Bronchus fibroblast of lung (primary cell): ENCODE data around the gene TPGS1. TPM values are rescaled to one million over a fixed set of nuclear protein-coding genes. Genes with fewer than 3 reads are reported as not detected.

Experiments
- total RNA-seq: library from RNA; depleted of rRNA; stranded (reverse); fragments of >200 nt; gene quantifications from 2 replicates; pipeline ENCODE4 v1.2.3, GENCODE V29; 2015

TPGS1 gene, protein sequence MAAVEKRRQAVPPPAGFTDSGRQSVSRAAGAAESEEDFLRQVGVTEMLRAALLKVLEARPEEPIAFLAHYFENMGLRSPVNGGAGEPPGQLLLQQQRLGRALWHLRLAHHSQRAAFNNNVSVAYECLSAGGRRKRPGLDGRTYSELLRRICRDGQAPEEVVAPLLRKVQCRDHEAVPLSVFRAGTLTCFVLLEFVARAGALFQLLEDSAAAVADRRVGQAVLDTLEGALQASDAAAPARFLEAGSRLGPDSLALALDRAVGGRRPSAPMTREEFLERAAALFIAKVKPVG
- total RNA-seq: 32.8 and 33.3 TPM in 2 replicates

DNA sequence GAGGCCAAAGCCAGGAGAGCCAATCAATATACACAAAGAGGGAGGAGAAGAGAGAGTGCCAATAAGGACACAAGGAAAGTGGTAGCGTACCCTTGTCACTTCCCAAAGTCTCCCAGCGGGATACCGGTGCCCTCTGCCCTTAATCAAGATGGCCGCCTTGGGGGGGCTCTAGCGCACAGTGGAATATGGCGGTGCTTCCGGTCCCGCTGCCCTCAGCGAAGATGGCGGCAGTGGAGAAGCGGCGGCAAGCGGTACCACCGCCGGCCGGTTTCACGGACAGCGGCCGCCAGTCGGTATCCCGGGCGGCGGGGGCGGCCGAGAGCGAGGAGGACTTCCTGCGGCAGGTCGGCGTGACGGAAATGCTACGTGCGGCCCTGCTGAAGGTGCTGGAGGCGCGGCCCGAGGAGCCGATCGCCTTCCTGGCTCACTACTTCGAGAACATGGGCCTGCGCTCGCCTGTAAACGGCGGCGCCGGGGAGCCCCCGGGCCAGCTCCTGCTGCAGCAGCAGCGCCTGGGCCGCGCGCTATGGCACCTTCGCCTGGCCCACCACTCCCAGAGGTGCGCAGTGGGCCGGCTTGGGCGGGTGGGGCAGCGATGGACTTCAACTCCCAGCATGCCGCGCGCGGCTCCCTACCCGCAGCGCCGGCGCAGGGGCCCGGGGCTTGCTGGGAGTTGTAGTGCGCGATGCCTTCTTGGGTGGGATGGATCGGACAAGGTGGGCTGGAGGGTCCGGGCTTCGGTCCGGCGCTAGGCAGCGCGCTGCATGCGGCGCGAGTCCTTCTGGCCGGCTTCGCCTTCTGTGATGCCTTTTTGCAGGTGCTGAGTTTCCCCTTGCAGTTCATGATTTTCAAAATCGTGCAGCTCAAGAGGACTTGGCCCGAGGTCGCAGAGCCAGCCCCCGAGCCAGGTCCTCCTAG lies at the start of gene TPGS1:
Gene TPGS1, plus strand, starts transcription at position 212 of the 918 bp plus-strand sequence. Its CDS starts 10 bp downstream, at position 222.

DNA sequence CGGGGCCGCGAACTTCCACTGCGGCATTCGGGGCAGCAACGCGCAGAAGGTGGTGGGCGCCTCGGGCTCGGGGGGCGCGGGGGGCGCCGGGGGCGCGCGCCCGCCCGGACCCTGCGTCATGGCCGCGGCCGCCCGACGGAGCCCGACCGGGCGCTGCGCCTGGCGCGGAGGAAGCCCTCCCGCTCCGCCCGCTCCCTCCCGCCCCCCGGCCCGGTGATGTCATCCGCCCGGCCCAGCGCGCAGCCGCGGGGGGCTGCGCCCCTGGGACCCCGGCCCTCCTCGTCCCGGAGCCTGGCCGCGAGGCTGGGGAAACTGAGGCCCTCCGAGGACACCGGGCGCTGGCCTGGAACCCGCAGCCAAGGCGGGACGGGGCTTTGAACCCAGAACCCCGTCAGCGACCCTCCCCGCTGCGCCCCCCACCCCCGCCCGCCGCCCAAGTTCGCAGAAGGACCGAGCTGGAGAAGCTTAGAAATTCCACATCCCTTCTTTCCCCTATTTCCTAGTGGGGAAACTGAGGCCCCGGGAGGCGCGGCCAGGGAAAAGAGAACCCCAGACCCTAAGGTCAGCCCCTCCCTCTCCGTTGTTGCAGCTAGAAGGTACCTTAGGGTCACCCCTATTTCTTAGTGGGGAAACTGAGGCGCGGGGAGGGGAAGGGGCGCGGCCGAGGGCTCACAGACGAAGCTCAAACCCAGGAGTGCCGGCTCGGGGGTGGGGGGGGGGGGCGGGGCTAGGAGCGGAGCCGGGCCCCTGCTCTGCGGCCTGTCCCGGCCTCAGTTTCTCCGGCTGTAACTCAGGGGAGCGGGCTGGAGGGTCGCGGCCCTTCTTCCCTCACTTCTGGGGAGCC lies 46.2 kb upstream of the TPGS1 start, which contains the start of gene SHC2:
Gene SHC2, minus strand, starts transcription at position 157 of the 844 bp plus-strand sequence. Its CDS starts 37 bp downstream, at position 120.

DNA sequence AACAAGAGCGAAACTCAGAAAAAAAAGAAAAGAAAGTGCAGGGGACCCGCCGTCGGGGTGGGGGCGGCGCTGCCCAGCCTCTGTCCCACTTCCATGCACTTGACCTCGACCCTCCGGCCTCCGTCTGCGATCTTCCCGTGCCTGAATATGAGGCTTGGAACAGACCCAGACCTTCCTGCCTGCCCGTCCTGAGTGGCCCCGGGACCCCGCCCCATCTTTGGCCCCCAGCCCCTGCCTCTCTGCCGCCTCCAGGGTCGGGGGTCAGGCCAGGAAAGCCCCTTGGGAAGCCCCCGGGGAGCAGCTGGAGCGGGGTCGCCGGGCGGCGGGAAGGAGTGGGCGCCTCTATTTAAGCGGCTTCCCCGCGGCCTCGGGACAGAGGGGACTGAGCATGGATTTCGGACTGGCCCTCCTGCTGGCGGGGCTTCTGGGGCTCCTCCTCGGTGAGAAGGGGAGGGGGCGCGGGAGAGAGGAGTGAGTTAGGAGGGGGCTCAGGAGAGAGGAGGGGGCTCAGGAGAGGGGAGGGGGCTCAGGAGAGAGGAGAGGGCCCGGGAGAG lies 11.1 kb upstream of the TPGS1 start, which contains the start of gene MADCAM1:
Gene MADCAM1, plus strand, starts transcription at position 375 of the 554 bp plus-strand sequence. Its CDS starts 14 bp downstream, at position 389.

DNA sequence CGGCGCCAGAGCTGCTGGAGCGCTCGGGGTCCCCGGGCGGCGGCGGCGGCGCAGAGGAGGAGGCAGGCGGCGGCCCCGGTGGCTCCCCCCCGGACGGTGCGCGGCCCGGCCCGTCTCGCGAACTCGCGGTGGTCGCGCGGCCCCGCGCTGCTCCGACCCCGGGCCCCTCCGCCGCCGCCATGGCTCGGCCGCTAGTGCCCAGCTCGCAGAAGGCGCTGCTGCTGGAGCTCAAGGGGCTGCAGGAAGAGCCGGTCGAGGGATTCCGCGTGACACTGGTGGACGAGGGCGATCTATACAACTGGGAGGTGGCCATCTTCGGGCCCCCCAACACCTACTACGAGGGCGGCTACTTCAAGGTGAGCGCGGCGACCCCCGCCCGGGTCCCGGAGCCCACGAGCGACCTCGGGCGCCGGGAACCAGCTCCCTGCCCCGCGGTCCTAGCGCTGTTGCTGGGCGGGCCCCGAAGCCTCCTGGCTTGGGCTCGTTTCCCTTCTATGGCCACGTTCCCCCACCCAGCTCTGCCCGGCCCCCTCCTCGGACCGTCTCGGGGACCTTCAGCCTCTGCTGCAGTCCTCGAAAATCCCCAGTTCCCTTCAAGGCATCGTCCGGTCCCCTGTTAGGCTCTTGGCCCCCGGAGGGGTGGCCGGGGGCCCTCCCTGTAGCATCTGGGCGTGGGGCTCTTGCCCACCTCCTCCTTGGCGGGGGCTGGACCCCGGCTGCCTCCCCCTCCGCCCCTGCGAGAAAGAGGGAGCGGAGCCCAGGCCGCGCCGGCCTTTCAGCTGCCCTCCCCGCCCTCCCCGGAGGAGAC lies 24.7 kb downstream of the TPGS1 start, which contains the start of gene CDC34:
Gene CDC34, plus strand, starts transcription at position 8 of the 808 bp plus-strand sequence. Its CDS starts 172 bp downstream, at position 180.

DNA sequence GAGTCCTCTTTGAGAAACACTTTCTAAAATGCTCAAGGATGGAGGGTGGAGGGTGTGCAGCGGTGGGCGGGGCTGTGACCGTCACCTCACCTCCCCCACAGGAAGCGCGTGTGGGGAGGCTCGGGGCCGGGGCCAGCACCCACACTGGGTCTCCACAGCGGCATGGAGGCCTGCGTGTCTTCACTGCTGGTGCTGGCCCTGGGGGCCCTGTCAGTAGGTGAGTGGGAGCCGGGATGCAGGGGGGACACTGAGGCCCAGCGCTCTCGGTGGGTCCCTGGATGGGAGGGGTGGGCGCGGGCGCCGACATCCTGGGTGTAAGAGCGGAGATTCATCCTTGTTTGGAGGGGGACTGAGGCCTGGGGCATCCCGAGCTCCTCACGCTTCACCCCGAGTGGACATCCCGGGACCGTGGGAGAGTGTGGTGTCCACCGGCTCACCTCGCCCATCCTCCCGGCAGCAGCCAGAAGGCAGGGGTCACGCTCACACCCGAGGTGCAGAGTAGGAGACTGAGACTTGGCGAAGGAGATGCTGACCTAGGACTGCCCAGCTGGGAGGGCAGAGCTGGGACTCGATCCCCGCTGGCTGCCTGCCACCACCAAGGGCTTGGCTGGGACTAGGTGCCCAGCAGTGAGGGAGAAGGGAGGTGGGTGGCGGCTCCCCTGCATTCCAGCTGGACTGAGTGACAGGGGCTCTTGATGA lies 36.8 kb downstream of the TPGS1 start, which contains the start of gene GZMM:
Gene GZMM, plus strand, starts transcription at position 144 of the 699 bp plus-strand sequence. Its CDS starts 19 bp downstream, at position 163.

Other genes starting within 250 kb of the TPGS1 start
- gene PLPP2, start 216.1 kb upstream of the TPGS1 start, total RNA-seq: 14.6 and 18.6 TPM in 2 replicates
- gene MIER2, start 162.7 kb upstream of the TPGS1 start, total RNA-seq: 14.4 and 20.2 TPM in 2 replicates
- gene C2CD4C, start 98.3 kb upstream of the TPGS1 start, total RNA-seq: 0.15 TPM in 1 of 2 replicates, not detected in the other
- gene SHC2, start 46.5 kb upstream of the TPGS1 start, total RNA-seq: 0.30 and 0.34 TPM in 2 replicates
- gene MADCAM1, start 11.0 kb upstream of the TPGS1 start, total RNA-seq: 0.50 TPM in 1 of 2 replicates, not detected in the other
- gene CDC34, start 24.3 kb downstream of the TPGS1 start, total RNA-seq: 65.4 and 72.6 TPM in 2 replicates
- gene GZMM, start 36.6 kb downstream of the TPGS1 start, total RNA-seq: 0.30 TPM in 1 of 2 replicates, not detected in the other
- 569 and 576 TPM in 2 replicates for gene BSG, start 65.1 kb downstream of the TPGS1 start, total RNA-seq
- gene HCN2, start 82.4 kb downstream of the TPGS1 start, total RNA-seq: 0.17 and 0.30 TPM in 2 replicates
- gene POLRMT, start 126.0 kb downstream of the TPGS1 start, total RNA-seq: 25.6 and 28.4 TPM in 2 replicates
- 0.30 and 0.34 TPM in 2 replicates for gene FGF22, start 132.4 kb downstream of the TPGS1 start, total RNA-seq
- gene RNF126, start 155.7 kb downstream of the TPGS1 start, total RNA-seq: 55.8 and 63.0 TPM in 2 replicates
- 81.8 and 89.3 TPM in 2 replicates for gene FSTL3, start 168.9 kb downstream of the TPGS1 start, total RNA-seq
- gene PRSS57, start 188.0 kb downstream of the TPGS1 start, total RNA-seq: not detected in 2 replicates
- 9.2 and 10.1 TPM in 2 replicates for gene PALM, start 201.4 kb downstream of the TPGS1 start, total RNA-seq
- under 0.01 TPM in 1 of 2 replicates, not detected in the other for gene MISP, start 243.6 kb downstream of the TPGS1 start, total RNA-seq